Stomach (tissue), 9 donors: ENCODE measurements around the gene ADAM22. TPM values are rescaled to one million over a fixed set of nuclear protein-coding genes. Genes with fewer than 3 reads are reported as not detected.
A peak's percentile ranks its signal among the peaks of the same experiment; 100 is the strongest.

ENCODE experiments used
- DNase-seq, 2 donors: peaks; one replicate each; pipeline versions ENCODE4 v3.0.0 to v3.0.0-alpha.2; 2013 to 2019
- H3K27ac ChIP-seq, 5 donors: fragments of 200-600 bp in 4 of 5; sonication (generic) in 4 of 5; one replicate each; pipeline ENCODE4 v1.5.1; 2013 to 2019; ENCODE audit warnings: mild to moderate bottlenecking in 1 of 5, moderate library complexity in 1 of 5
- H3K27me3 ChIP-seq, 3 donors: fragments of 200-600 bp; sonication (generic); one replicate each; pipeline ENCODE4 v1.5.1; 2017 to 2019; ENCODE audit warnings: mixed run types in 1 of 3
- H3K36me3 ChIP-seq, 4 donors: fragments of 200-600 bp; sonication (generic); 1 replicate in 3 of 4; 2 replicates in 1 of 4; pipeline ENCODE4 v1.5.1; 2016 to 2019
- H3K4me1 ChIP-seq, 4 donors: fragments of 200-600 bp; sonication (generic); one replicate each; pipeline ENCODE4 v1.5.1; 2016 to 2019
- H3K4me3 ChIP-seq, 4 donors: fragments of 200-600 bp; sonication (generic) in 3 of 4; one replicate each; pipeline ENCODE4 v1.5.1; 2016 to 2019; ENCODE audit warnings: mild to moderate bottlenecking in 1 of 4
- H3K9me3 ChIP-seq, 4 donors: fragments of 200-600 bp; sonication (generic); one replicate each; pipeline ENCODE4 v1.5.1; 2016 to 2019
- CTCF ChIP-seq, 7 experiments: fragments of 450-650 bp in 4 of 7; fragments of 200-600 bp in 3 of 7; sonication (generic) in 3 of 7; IDR thresholded peaks; one replicate each; pipeline ENCODE4 v1.5.1; 2016 to 2019; ENCODE audit warnings: antibody characterized with exemption in 7 of 7, control low read depth in 2 of 7, mild to moderate bottlenecking in 1 of 7
- EP300 ChIP-seq: sonication (generic); formaldehyde crosslinking; IDR thresholded peaks from one replicate; pipeline ENCODE4 v1.6.1; 2017; ENCODE audit warnings: antibody characterized with exemption
- POLR2A ChIP-seq, 4 donors: fragments of 450-650 bp; IDR thresholded peaks; one replicate each; pipeline ENCODE4 v1.6.1; 2016; ENCODE audit warnings: antibody characterized with exemption in 4 of 4, control low read depth in 2 of 4, mild to moderate bottlenecking in 1 of 4, moderate library complexity in 1 of 4
- POLR2AphosphoS5 ChIP-seq, 3 donors: sonication (generic); formaldehyde crosslinking; IDR thresholded peaks; one replicate each; pipeline ENCODE4 v1.6.1; 2016; ENCODE audit warnings: antibody characterized with exemption in 3 of 3
- WGBS, 5 donors: extraction: QIAGEN DNeasy Blood & Tissue Kit in 3 of 5; methylation state at CpG; one replicate each; pipeline versions ENCODE4 v1.1.5 to v1.1.7; 2013 to 2018; 5-methylcytosine and 5-hydroxymethylcytosine counted together
- intact Hi-C: fragments of 100-400 bp; cut with DNase I; formaldehyde crosslinking; loops from one replicate; pipeline ENCODE4 v1.15.1; 2023; ENCODE audit warnings: low total_unique reads
- polyA plus RNA-seq, 3 donors: library from polyadenylated mRNA; stranded (reverse); fragments of 200-250 nt; gene quantifications; one replicate each; pipeline ENCODE4 v1.2.3, GENCODE V29; 2013
- total RNA-seq, 5 donors: library from RNA; depleted of rRNA; stranded (reverse); fragments of >200 nt; gene quantifications; one replicate each; pipeline versions ENCODE4 v1.1.0 to v1.2.3, GENCODE V29; 2014 to 2016
- donor health status: healthy with polysubstance abuse.
- donor health status: Bipolar disorder and iron deficiency.
- donor health status: healthy.

The ADAM22 gene
- total and polyA plus RNA-seq, 8 donors, result 0.06 to 16.8 (median 0.29) TPM; not detected in 1

GRCh38 chr7:88226886-88227516, 292.9 kb downstream of the ADAM22 start:
- DNase-seq, result peak; percentile 60 to 87
- H3K36me3 ChIP-seq, result no peaks in the 10 kb centered on the region
- H3K4me1 ChIP-seq, result peaks cover 0 to 27% (median 8%) of the 10 kb centered on the region in 4 donors
- intact Hi-C loops, result no loop called here
- H3K4me3 ChIP-seq, result no peak overlapping the region
- peak overlapping the region in 4 of 5 donors; percentile 22 to 84 (median 49) for H3K27ac ChIP-seq
- no peaks in the 10 kb centered on the region for H3K9me3 ChIP-seq
- TF ChIP-seq CTCF (IDR thresholded peaks at IDR 0.05) (no peak), POLR2AphosphoS5 (IDR thresholded peaks at IDR 0.05) (peak in 2 of 3 donors; percentile 57 to 62)
- H3K27me3 ChIP-seq, result no peaks in the 10 kb centered on the region
- 30 to 72% (median 40%) methylated on average over 6 of the region's 6 CpGs for WGBS, 5 donors

GRCh38 chr7:88229302-88229995, 295.4 kb downstream of the ADAM22 start:
- H3K27ac ChIP-seq, result no peak overlapping the region
- no peaks in the 10 kb centered on the region for H3K27me3 ChIP-seq
- no peaks in the 10 kb centered on the region for H3K9me3 ChIP-seq
- intact Hi-C loops, result no loop called here
- DNase-seq, result peak in 1 of 2 donors; percentile 28
- no peak overlapping the region for H3K4me3 ChIP-seq
- H3K36me3 ChIP-seq, result no peaks in the 10 kb centered on the region
- peaks cover 0 to 23% (median 8%) of the 10 kb centered on the region in 4 donors for H3K4me1 ChIP-seq
- 79 to 94% (median 84%) methylated on average over 4 of the region's 4 CpGs for WGBS, 5 donors
- TF ChIP-seq EP300, result no peak
- no peak for TF ChIP-seq CTCF (IDR thresholded peaks at IDR 0.05)
- TF ChIP-seq POLR2A (IDR thresholded peaks at IDR 0.05), result no peak
- TF ChIP-seq POLR2AphosphoS5 (IDR thresholded peaks at IDR 0.05), result no peak

- intact Hi-C loops, result no loop called here
- peaks cover 0 to 11% (median 7%) of the 10 kb centered on the region in 4 donors for H3K4me1 ChIP-seq
- H3K4me3 ChIP-seq, result no peak overlapping the region
- no peaks in the 10 kb centered on the region for H3K27me3 ChIP-seq
- no peak for TF ChIP-seq EP300
- no peak for TF ChIP-seq POLR2AphosphoS5 (IDR thresholded peaks at IDR 0.05)
- TF ChIP-seq CTCF (IDR thresholded peaks at IDR 0.05), result no peak
- H3K9me3 ChIP-seq, result no peaks in the 10 kb centered on the region
- DNase-seq, result no peak
- H3K36me3 ChIP-seq, result no peaks in the 10 kb centered on the region
- H3K27ac ChIP-seq, result no peak overlapping the region
- 70 to 79% (median 75%) methylated on average over 5 of the region's 5 CpGs for WGBS, 5 donors
Observed at GRCh38 chr7:88230646-88231045, 296.6 kb downstream of the ADAM22 start.

GRCh38 chr7:88233828-88234227, 299.8 kb downstream of the ADAM22 start:
- no peak for TF ChIP-seq CTCF (IDR thresholded peaks at IDR 0.05)
- no peak for TF ChIP-seq POLR2A (IDR thresholded peaks at IDR 0.05)
- no peak for TF ChIP-seq EP300
- TF ChIP-seq POLR2AphosphoS5 (IDR thresholded peaks at IDR 0.05), result no peak
- Histone ChIP-seq H3K4me1 (no peaks in the 10 kb centered on the region), H3K27ac (no peak overlapping the region), H3K9me3 (no peaks in the 10 kb centered on the region), H3K27me3 (no peaks in the 10 kb centered on the region), H3K4me3 (no peak overlapping the region), H3K36me3 (no peaks in the 10 kb centered on the region)
- intact Hi-C loops, result no loop called here
- peak in 1 of 2 donors; percentile 21 for DNase-seq
